GM21381 (cell line): ENCODE data around the gene CDKN2AIP.
"Not testable (repeated sequence)": the region's sequence is repeated elsewhere in the genome, so short reads cannot be mapped to it uniquely, and the experiment has no call there.

Source experiments
- ATAC-seq: cut with Tn5 transposase; IDR thresholded peaks from one replicate; pipeline ENCODE4 v1.9.1; 2021; ENCODE audit warnings: mild to moderate bottlenecking, moderate library complexity; ENCODE audit not compliant: unreplicated experiment

The CDKN2AIP gene

GRCh38 chr4:183413234-183414200, 30.9 kb upstream of the CDKN2AIP start:
- no peak for ATAC-seq

GRCh38 chr4:183416879-183417755, 27.3 kb upstream of the CDKN2AIP start:
- no peak for ATAC-seq

- ATAC-seq, result no peak
Measured at GRCh38 chr4:183422962-183423631, 21.3 kb upstream of the CDKN2AIP start.

DNA sequence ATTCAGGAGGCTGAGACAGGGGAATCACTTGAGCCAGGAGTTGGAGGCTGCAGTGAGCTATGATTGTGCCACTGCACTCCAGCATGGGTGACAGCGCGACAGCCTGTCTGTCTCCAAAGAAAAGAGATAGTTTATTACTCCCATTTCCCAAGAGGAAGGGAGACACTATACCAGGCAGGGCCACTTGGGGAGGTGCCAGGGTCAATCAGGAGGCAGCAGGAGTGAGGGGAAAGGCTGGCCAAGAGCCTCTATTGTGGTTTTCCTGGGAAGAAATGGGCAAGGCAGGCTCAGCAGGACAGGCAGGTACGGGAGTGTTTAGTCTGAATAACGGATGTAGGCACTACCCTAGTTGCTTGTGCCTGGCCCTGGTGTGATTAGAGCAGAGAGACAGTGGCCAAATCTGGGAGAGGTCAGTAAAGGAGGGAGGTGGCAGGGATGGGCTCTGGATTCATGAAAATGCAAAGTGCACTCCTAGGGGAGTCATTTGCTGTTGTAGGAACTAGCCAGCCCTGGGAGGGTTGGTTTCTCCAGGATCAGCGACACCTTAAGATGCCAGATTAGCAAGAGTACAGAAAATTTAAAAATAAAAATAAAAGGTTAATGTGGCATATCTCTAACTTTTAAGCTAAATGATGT, 20.2 kb upstream of the CDKN2AIP start:
- no peak for ATAC-seq

DNA sequence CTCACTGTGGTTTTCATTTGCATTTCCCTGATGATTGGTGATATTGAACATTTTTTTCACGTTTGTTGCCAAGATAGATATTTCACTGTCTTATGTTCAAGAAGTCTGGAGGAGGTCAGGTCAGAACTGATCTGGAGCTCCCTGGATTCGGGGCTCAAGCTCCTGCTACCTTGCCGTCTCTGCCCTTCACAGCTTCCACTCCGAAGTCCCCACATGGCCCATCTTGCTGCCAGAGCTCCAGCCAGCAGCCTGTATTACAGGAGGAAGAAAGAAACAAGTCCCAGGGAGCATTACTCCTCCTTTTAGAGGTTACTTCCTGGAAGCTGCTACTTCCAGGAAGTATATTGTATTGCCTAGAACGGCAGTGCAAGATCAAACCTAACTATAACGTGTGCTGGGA, 17.9 kb upstream of the CDKN2AIP start:
- ATAC-seq, result no peak

DNA sequence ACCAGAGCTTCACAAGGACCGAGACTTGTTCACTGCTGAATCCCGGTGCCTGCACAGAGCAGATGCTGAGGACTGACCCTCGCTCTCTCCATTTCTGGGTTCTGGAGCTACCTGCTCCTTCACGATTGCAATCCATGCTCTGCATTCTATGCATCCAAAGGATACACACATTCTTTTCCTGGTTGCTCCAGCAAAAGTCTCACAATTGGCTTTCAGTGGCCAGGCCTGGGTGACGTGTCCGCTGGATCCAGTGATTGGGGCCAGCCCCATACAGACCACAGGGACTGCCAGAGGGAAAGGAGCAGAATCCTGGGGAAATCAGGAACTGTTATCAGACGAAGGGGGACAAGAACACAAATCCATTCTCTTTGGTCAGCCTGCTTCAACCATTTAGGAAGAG, 14.9 kb upstream of the CDKN2AIP start:
- no peak for ATAC-seq

GRCh38 chr4:183430317-183430993, 14.0 kb upstream of the CDKN2AIP start:
- no peak for ATAC-seq

GRCh38 chr4:183430994-183431347, 13.5 kb upstream of the CDKN2AIP start:
- no peak for ATAC-seq

- ATAC-seq, result no peak
Measured at GRCh38 chr4:183431614-183432013, 12.8 kb upstream of the CDKN2AIP start.

- ATAC-seq, result not testable (repeated sequence)
Measured at GRCh38 chr4:183433183-183433582, 11.3 kb upstream of the CDKN2AIP start.

- ATAC-seq, result no peak
Measured at GRCh38 chr4:183434264-183434663, 10.2 kb upstream of the CDKN2AIP start.

DNA sequence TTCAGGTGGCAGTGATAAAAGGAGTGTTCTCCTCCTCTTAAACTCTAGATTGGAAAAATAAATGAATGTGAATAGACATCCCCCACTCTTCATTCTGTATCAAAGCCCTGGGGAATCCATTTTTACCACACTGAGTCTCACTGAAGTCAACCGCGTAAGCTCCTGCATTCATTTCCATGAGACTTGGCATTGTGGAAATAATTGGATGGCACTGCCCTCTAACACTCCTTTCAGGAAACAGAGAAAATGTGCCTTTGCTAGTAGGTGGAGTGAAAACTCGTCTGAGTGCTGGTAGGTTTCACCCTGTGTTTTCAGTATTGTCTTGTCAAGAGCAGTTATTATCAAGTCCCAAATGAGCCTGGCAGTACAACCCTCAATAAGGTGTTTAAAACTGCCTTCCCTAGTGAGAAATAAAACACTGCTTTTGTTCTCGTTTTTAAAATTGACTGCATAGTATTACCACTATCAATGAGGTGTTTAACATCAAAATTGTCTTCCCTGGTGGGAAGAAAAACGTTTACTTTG, 9.7 kb upstream of the CDKN2AIP start:
- no peak for ATAC-seq

GRCh38 chr4:183435803-183436202, 8.6 kb upstream of the CDKN2AIP start:
- ATAC-seq, result no peak

DNA sequence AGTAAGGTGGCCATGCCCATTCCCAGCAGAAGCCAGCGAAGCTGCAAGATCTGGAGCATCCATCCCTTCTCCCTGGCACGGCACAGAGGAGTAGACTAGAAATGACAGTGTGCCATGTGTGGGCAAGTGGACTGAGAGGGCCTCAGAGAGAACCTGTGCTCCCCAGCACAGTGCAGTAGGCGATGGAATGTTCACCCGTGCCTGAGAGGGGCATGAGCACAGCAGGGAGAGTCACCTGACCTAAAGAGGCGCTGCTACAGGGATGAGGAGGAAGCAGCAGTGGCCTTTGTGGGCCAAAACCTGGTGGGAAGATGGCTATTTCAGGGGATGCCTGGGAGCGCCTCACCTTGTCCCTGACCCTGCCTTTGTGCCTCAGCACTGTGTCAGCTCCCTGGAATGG, 8.0 kb upstream of the CDKN2AIP start:
- no peak for ATAC-seq

- no peak for ATAC-seq
Measured at GRCh38 chr4:183437452-183437851, 7.0 kb upstream of the CDKN2AIP start.

DNA sequence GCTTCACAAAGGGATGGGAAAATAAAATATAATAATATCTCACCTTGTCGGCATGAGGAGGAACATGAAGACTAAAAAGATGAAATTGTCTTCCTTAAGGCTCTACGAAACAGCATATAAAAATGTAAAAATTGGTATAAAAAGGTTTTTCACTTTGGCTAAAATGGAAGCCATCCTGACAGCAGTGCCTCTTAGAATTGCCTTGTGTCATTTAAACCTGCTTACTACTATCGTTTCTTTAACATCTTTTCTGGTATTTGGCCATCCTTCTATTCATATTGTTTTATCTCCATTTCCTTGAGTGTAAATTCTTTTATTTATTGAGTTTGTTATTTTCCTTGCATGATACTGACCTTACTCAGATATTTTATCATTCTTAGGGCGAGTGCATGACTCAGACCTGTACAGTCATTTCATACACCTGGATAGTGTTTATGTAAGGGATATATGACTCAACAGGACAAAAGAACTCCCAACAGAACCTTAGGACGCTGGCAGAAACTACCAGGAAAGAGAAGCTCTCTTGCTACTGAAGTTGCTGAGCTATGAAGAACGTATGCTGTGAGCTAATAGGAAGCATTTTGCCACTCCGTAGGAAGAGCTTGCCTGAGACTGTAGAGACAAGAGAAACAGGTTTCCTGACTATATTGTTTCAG, 5.8 kb upstream of the CDKN2AIP start:
- ATAC-seq, result no peak

DNA sequence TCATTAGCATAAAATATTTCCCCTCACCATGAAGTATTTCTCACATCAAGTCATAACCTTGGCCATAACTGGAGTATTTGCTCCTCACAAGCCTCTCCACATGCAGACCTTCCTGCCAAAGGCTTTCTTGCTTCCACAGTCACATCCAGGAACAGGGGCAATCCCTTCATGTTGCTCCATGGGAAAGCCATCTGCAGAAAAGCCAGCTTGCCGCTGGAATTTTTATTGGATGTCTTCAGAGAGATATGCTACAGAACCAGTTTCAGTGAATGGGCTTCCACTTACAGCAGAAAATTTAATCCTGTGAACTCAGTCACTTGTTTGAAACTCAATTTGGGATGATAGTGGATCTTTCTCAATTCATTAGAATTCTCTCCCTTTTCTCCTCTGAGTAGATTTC, 3.2 kb upstream of the CDKN2AIP start:
- no peak for ATAC-seq

DNA sequence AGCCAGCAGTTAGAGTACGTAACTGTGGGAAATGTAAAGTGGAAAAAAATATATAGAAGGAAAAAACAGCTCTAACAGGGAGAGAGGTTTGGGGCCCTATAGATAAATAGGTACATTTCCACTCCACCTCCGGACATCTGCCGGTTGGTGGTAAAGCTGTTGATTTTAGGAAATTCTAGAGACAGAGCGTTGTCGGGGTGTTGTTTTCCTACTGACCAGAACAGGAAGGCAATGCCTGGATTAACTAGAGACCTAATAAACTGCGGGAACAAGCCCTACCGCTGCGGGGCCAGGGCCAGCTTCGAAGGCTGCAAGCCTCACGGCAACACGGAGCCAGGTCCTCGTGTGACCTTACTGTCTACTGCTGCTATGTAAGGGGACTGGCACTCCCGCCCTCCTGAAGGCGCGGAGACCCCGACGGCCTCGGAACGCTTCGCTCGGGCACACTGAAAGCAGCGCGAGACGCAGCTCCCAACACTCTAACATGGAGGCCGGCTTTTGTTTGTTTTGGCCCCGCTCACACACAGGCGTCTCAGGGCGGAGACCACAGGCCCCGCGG, 702 bp upstream of the CDKN2AIP start:
- ATAC-seq, result no peak

GRCh38 chr4:183445097-183445428, 627 bp downstream of the CDKN2AIP start:
- ATAC-seq, result peak; percentile 18
